OCI-LY3 (cell line): ENCODE data around the gene TRRAP.

Experiments used
- CTCF ChIP-seq: fragments of 200-600, 300-600 bp; sonication (generic); IDR thresholded peaks from 2 replicates; pipeline ENCODE4 v1.5.1; 2014; ENCODE audit warnings: antibody characterized with exemption, low read length, low read depth
- EZH2phosphoT487 ChIP-seq: fragments of 200-600 bp; shearing (Covaris generic); IDR thresholded peaks from 2 replicates; pipeline ENCODE4 v1.6.1; 2018; ENCODE audit warnings: antibody characterized with exemption, mixed run types, low read depth

GRCh38 chr7:98995523-98996149 lies 117.3 kb downstream of the TRRAP start:
- TF ChIP-seq CTCF (no peak), EZH2phosphoT487 (no peak)
